Measurements from ENCODE around the gene FIBP.

Gene FIBP

GRCh38 chr11:65915821-65916251 is 27.6 kb upstream of the FIBP start:
- H3K4me3 ChIP-seq (ENCODE audit: low read depth in 1 of 2, low read length in 2 of 2) = no peak overlapping the region
- no peaks in the 10 kb centered on the region for H3K9me3 ChIP-seq (ENCODE audit: insufficient read depth, low read length, severe bottlenecking)
- peaks cover 29% of the 10 kb centered on the region for H3K4me1 ChIP-seq (ENCODE audit: insufficient read depth, low read length)
- no peak overlapping the region for H3K9ac ChIP-seq (ENCODE audit: low read depth, low read length)
- peaks cover 24% of the 10 kb centered on the region for H3K36me3 ChIP-seq (ENCODE audit: insufficient read depth, low read length)
- no peak overlapping the region for H2AFZ ChIP-seq (ENCODE audit: low read depth, low read length)
- peaks cover 35% of the 10 kb centered on the region for H3K79me2 ChIP-seq (ENCODE audit: insufficient read depth, low read length)
- H4K20me1 ChIP-seq (ENCODE audit: insufficient read depth, low read length) = peaks cover 15% of the 10 kb centered on the region
- ATAC-seq (ENCODE audit: insufficient read depth, low read depth) = no peak
- H3K27me3 ChIP-seq (ENCODE audit: insufficient read depth, low read length, poor library complexity) = no peaks in the 10 kb centered on the region
- TF ChIP-seq EZH2 (IDR thresholded peaks at IDR 0.05; ENCODE audit: borderline replicate concordance, low read depth, low read length, severe bottlenecking) (no peak), CTCF (IDR thresholded peaks at IDR 0.05; ENCODE audit: borderline replicate concordance, extremely low read depth, low read length, poor library complexity, severe bottlenecking) (no peak)
- no peak overlapping the region for H3K4me2 ChIP-seq (ENCODE audit: insufficient read depth, low read length)
- H3K27ac ChIP-seq (ENCODE audit: low read length) = no peak overlapping the region
- DNase-seq = no peak

GRCh38 chr11:65915101-65915820 is 27.0 kb upstream of the FIBP start:
- Histone ChIP-seq H3K27ac (ENCODE audit: low read length) (no peak overlapping the region), H2AFZ (ENCODE audit: low read depth, low read length) (no peak overlapping the region), H3K4me3 (ENCODE audit: low read depth in 1 of 2, low read length in 2 of 2) (no peak overlapping the region), H3K36me3 (ENCODE audit: insufficient read depth, low read length) (peaks cover 19% of the 10 kb centered on the region; the same call in 1 of the 2 replicates), H4K20me1 (ENCODE audit: insufficient read depth, low read length) (peaks cover 14% of the 10 kb centered on the region), H3K4me2 (ENCODE audit: insufficient read depth, low read length) (no peak overlapping the region), H3K79me2 (ENCODE audit: insufficient read depth, low read length) (peaks cover 29% of the 10 kb centered on the region), H3K9ac (ENCODE audit: low read depth, low read length) (no peak overlapping the region), H3K9me3 (ENCODE audit: insufficient read depth, low read length, severe bottlenecking) (no peaks in the 10 kb centered on the region), H3K27me3 (ENCODE audit: insufficient read depth, low read length, poor library complexity) (no peaks in the 10 kb centered on the region), H3K4me1 (ENCODE audit: insufficient read depth, low read length) (peaks cover 23% of the 10 kb centered on the region)
- DNase-seq = no peak
- TF ChIP-seq EZH2 (IDR thresholded peaks at IDR 0.05; ENCODE audit: borderline replicate concordance, low read depth, low read length, severe bottlenecking) = no peak
- TF ChIP-seq CTCF (IDR thresholded peaks at IDR 0.05; ENCODE audit: borderline replicate concordance, extremely low read depth, low read length, poor library complexity, severe bottlenecking) = no peak
- ATAC-seq (ENCODE audit: insufficient read depth, low read depth) = no peak

- no peak for ATAC-seq (ENCODE audit: insufficient read depth, low read depth)
- Histone ChIP-seq H3K9ac (ENCODE audit: low read depth, low read length) (no peak overlapping the region), H4K20me1 (ENCODE audit: insufficient read depth, low read length) (peaks cover 9% of the 10 kb centered on the region), H3K27ac (ENCODE audit: low read length) (no peak overlapping the region), H2AFZ (ENCODE audit: low read depth, low read length) (no peak overlapping the region), H3K4me2 (ENCODE audit: insufficient read depth, low read length) (no peak overlapping the region), H3K4me1 (ENCODE audit: insufficient read depth, low read length) (peaks cover 19% of the 10 kb centered on the region), H3K36me3 (ENCODE audit: insufficient read depth, low read length) (peaks cover 13% of the 10 kb centered on the region; the same call in 1 of the 2 replicates), H3K27me3 (ENCODE audit: insufficient read depth, low read length, poor library complexity) (peaks cover 3% of the 10 kb centered on the region), H3K4me3 (ENCODE audit: low read depth in 1 of 2, low read length in 2 of 2) (no peak overlapping the region), H3K9me3 (ENCODE audit: insufficient read depth, low read length, severe bottlenecking) (no peaks in the 10 kb centered on the region), H3K79me2 (ENCODE audit: insufficient read depth, low read length) (peaks cover 13% of the 10 kb centered on the region)
- DNase-seq = no peak
- no peak for TF ChIP-seq CTCF (IDR thresholded peaks at IDR 0.05; ENCODE audit: borderline replicate concordance, extremely low read depth, low read length, poor library complexity, severe bottlenecking)
- no peak for TF ChIP-seq EZH2 (IDR thresholded peaks at IDR 0.05; ENCODE audit: borderline replicate concordance, low read depth, low read length, severe bottlenecking)
Observed at GRCh38 chr11:65912845-65913244, 24.6 kb upstream of the FIBP start.
